ENCODE results near the gene L3MBTL3. TPM values are rescaled to one million over a fixed set of nuclear protein-coding genes. Genes with fewer than 3 reads are reported as not detected.
A peak's percentile ranks its signal among the peaks of the same experiment; 100 is the strongest.

L3MBTL3 gene
- total RNA-seq, 1 experiment from 2014 or later: 1.7 TPM

DNA sequence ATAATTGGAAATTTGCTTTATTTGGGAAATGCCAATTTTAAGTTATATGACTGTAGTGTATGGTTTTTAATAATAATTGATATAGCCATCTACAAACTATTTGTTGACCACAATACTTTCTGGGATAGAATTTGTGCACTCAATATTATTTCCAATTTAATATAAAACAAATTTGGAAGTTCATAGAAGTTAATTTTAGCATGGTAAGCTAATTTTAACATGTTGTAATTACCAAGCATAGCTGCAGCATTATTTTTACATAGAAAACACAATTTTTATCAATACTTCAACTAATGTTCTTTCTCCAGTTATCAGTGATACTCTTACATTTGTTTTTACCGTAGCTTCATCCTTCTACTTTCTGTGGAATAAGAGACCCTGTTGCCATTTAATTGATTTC is 100.8 kb downstream of the L3MBTL3 start:
- no peak for DNase-seq
- H3K27me3 ChIP-seq (ENCODE audit: low read length): no peaks in the 10 kb centered on the region
- peaks cover 57% of the 10 kb centered on the region for H3K4me1 ChIP-seq (ENCODE audit: low read length)
- no peaks in the 10 kb centered on the region for H3K9me3 ChIP-seq (ENCODE audit: low read length)
- no peak overlapping the region for H3K9ac ChIP-seq (ENCODE audit: low read length)
- no peak overlapping the region for H2AFZ ChIP-seq (ENCODE audit: low read length)
- no peaks in the 10 kb centered on the region for H3K79me2 ChIP-seq (ENCODE audit: low read length)
- no peaks in the 10 kb centered on the region for H4K20me1 ChIP-seq (ENCODE audit: insufficient read depth, low read depth, low read length)
- no peak overlapping the region for H3K4me2 ChIP-seq (ENCODE audit: low read depth, low read length, poor library complexity, severe bottlenecking)
- no peaks in the 10 kb centered on the region for H3K36me3 ChIP-seq (ENCODE audit: insufficient read depth, low read length)
- H3K9me2 ChIP-seq (replicated peaks; ENCODE audit: insufficient read depth, low read length): no peaks in the 10 kb centered on the region
- H3K4me3 ChIP-seq (ENCODE audit: low read length): no peak overlapping the region
- peak overlapping the region; percentile 78; the same call in 1 of the 2 replicates for H3K27ac ChIP-seq (ENCODE audit: low read length)

GRCh38 chr6:130120731-130121130 is 102.3 kb downstream of the L3MBTL3 start:
- no peaks in the 10 kb centered on the region for H4K20me1 ChIP-seq (ENCODE audit: insufficient read depth, low read depth, low read length)
- no peaks in the 10 kb centered on the region for H3K27me3 ChIP-seq (ENCODE audit: low read length)
- H3K9ac ChIP-seq (ENCODE audit: low read length): no peak overlapping the region
- H3K9me3 ChIP-seq (ENCODE audit: low read length): no peaks in the 10 kb centered on the region
- no peak for DNase-seq
- no peak overlapping the region for H3K4me3 ChIP-seq (ENCODE audit: low read length)
- H3K4me2 ChIP-seq (ENCODE audit: low read depth, low read length, poor library complexity, severe bottlenecking): no peak overlapping the region
- H3K36me3 ChIP-seq (ENCODE audit: insufficient read depth, low read length): no peaks in the 10 kb centered on the region
- H3K27ac ChIP-seq (ENCODE audit: low read length): 0 out of 2 replicates have a peak overlapping the region, but pooled peaks have one; percentile 4
- H3K9me2 ChIP-seq (replicated peaks; ENCODE audit: insufficient read depth, low read length): no peaks in the 10 kb centered on the region
- H2AFZ ChIP-seq (ENCODE audit: low read length): no peak overlapping the region
- peaks cover 41% of the 10 kb centered on the region for H3K4me1 ChIP-seq (ENCODE audit: low read length)
- H3K79me2 ChIP-seq (ENCODE audit: low read length): no peaks in the 10 kb centered on the region

- no peaks in the 10 kb centered on the region for H3K79me2 ChIP-seq (ENCODE audit: low read length)
- peaks cover 32% of the 10 kb centered on the region for H3K4me1 ChIP-seq (ENCODE audit: low read length)
- no peak for DNase-seq
- H3K9ac ChIP-seq (ENCODE audit: low read length): no peak overlapping the region
- no peak overlapping the region for H3K27ac ChIP-seq (ENCODE audit: low read length)
- H3K4me2 ChIP-seq (ENCODE audit: low read depth, low read length, poor library complexity, severe bottlenecking): no peak overlapping the region
- H3K9me3 ChIP-seq (ENCODE audit: low read length): no peaks in the 10 kb centered on the region
- no peak overlapping the region for H2AFZ ChIP-seq (ENCODE audit: low read length)
- no peaks in the 10 kb centered on the region for H3K36me3 ChIP-seq (ENCODE audit: insufficient read depth, low read length)
- no peak overlapping the region for H3K4me3 ChIP-seq (ENCODE audit: low read length)
- no peaks in the 10 kb centered on the region for H4K20me1 ChIP-seq (ENCODE audit: insufficient read depth, low read depth, low read length)
- H3K27me3 ChIP-seq (ENCODE audit: low read length): no peaks in the 10 kb centered on the region
- H3K9me2 ChIP-seq (replicated peaks; ENCODE audit: insufficient read depth, low read length): no peaks in the 10 kb centered on the region
Observed at GRCh38 chr6:130122243-130122642, 103.9 kb downstream of the L3MBTL3 start.

GRCh38 chr6:130127195-130127594 is 108.8 kb downstream of the L3MBTL3 start:
- 0 out of 2 replicates have a peak, but pooled peaks cover 2% of the 10 kb centered on the region for H3K4me1 ChIP-seq (ENCODE audit: low read length)
- no peak overlapping the region for H3K9ac ChIP-seq (ENCODE audit: low read length)
- no peak overlapping the region for H2AFZ ChIP-seq (ENCODE audit: low read length)
- H3K27ac ChIP-seq (ENCODE audit: low read length): no peak overlapping the region
- no peaks in the 10 kb centered on the region for H3K9me2 ChIP-seq (replicated peaks; ENCODE audit: insufficient read depth, low read length)
- no peaks in the 10 kb centered on the region for H3K9me3 ChIP-seq (ENCODE audit: low read length)
- H3K36me3 ChIP-seq (ENCODE audit: insufficient read depth, low read length): no peaks in the 10 kb centered on the region
- no peaks in the 10 kb centered on the region for H3K79me2 ChIP-seq (ENCODE audit: low read length)
- no peaks in the 10 kb centered on the region for H3K27me3 ChIP-seq (ENCODE audit: low read length)
- H4K20me1 ChIP-seq (ENCODE audit: insufficient read depth, low read depth, low read length): no peaks in the 10 kb centered on the region
- H3K4me3 ChIP-seq (ENCODE audit: low read length): no peak overlapping the region
- no peak overlapping the region for H3K4me2 ChIP-seq (ENCODE audit: low read depth, low read length, poor library complexity, severe bottlenecking)
- DNase-seq: no peak

- Histone ChIP-seq H3K9me2 (replicated peaks; ENCODE audit: insufficient read depth, low read length) (no peaks in the 10 kb centered on the region), H4K20me1 (ENCODE audit: insufficient read depth, low read depth, low read length) (no peaks in the 10 kb centered on the region), H3K9ac (ENCODE audit: low read length) (no peak overlapping the region), H3K36me3 (ENCODE audit: insufficient read depth, low read length) (no peaks in the 10 kb centered on the region), H3K9me3 (ENCODE audit: low read length) (no peaks in the 10 kb centered on the region), H2AFZ (ENCODE audit: low read length) (no peak overlapping the region), H3K4me3 (ENCODE audit: low read length) (no peak overlapping the region), H3K79me2 (ENCODE audit: low read length) (no peaks in the 10 kb centered on the region), H3K27ac (ENCODE audit: low read length) (no peak overlapping the region), H3K4me2 (ENCODE audit: low read depth, low read length, poor library complexity, severe bottlenecking) (no peak overlapping the region), H3K4me1 (ENCODE audit: low read length) (no peaks in the 10 kb centered on the region), H3K27me3 (ENCODE audit: low read length) (no peaks in the 10 kb centered on the region)
- no peak for DNase-seq
Observed at GRCh38 chr6:130128326-130128725, 109.9 kb downstream of the L3MBTL3 start.

GRCh38 chr6:130129762-130130246 is 111.4 kb downstream of the L3MBTL3 start:
- H3K9ac ChIP-seq (ENCODE audit: low read length): no peak overlapping the region

GRCh38 chr6:130132286-130132701 is 113.9 kb downstream of the L3MBTL3 start:
- H3K79me2 ChIP-seq (ENCODE audit: low read length): no peaks in the 10 kb centered on the region
- H3K4me2 ChIP-seq (ENCODE audit: low read depth, low read length, poor library complexity, severe bottlenecking): no peak overlapping the region
- no peak for DNase-seq
- no peaks in the 10 kb centered on the region for H3K9me2 ChIP-seq (replicated peaks; ENCODE audit: insufficient read depth, low read length)
- H3K9ac ChIP-seq (ENCODE audit: low read length): no peak overlapping the region
- H2AFZ ChIP-seq (ENCODE audit: low read length): no peak overlapping the region
- no peaks in the 10 kb centered on the region for H3K4me1 ChIP-seq (ENCODE audit: low read length)
- H3K9me3 ChIP-seq (ENCODE audit: low read length): no peaks in the 10 kb centered on the region
- no peaks in the 10 kb centered on the region for H3K27me3 ChIP-seq (ENCODE audit: low read length)
- no peaks in the 10 kb centered on the region for H3K36me3 ChIP-seq (ENCODE audit: insufficient read depth, low read length)
- H4K20me1 ChIP-seq (ENCODE audit: insufficient read depth, low read depth, low read length): no peaks in the 10 kb centered on the region
- no peak overlapping the region for H3K27ac ChIP-seq (ENCODE audit: low read length)
- no peak overlapping the region for H3K4me3 ChIP-seq (ENCODE audit: low read length)

More at GRCh38 chr6:130129762-130130246, 111.4 kb downstream of the L3MBTL3 start:
- Histone ChIP-seq H3K4me2 (ENCODE audit: low read depth, low read length, poor library complexity, severe bottlenecking) (no peak overlapping the region), H3K27ac (ENCODE audit: low read length) (no peak overlapping the region), H2AFZ (ENCODE audit: low read length) (no peak overlapping the region), H3K79me2 (ENCODE audit: low read length) (no peaks in the 10 kb centered on the region), H3K4me3 (ENCODE audit: low read length) (no peak overlapping the region), H3K9me2 (replicated peaks; ENCODE audit: insufficient read depth, low read length) (no peaks in the 10 kb centered on the region), H3K9me3 (ENCODE audit: low read length) (no peaks in the 10 kb centered on the region), H3K4me1 (ENCODE audit: low read length) (no peaks in the 10 kb centered on the region), H3K27me3 (ENCODE audit: low read length) (no peaks in the 10 kb centered on the region), H3K36me3 (ENCODE audit: insufficient read depth, low read length) (no peaks in the 10 kb centered on the region), H4K20me1 (ENCODE audit: insufficient read depth, low read depth, low read length) (no peaks in the 10 kb centered on the region)
- DNase-seq: no peak

- Histone ChIP-seq H3K4me1 (ENCODE audit: low read length) (no peaks in the 10 kb centered on the region), H3K79me2 (ENCODE audit: low read length) (no peaks in the 10 kb centered on the region), H2AFZ (ENCODE audit: low read length) (no peak overlapping the region), H4K20me1 (ENCODE audit: insufficient read depth, low read depth, low read length) (no peaks in the 10 kb centered on the region), H3K4me2 (ENCODE audit: low read depth, low read length, poor library complexity, severe bottlenecking) (no peak overlapping the region), H3K9me2 (replicated peaks; ENCODE audit: insufficient read depth, low read length) (no peaks in the 10 kb centered on the region), H3K9me3 (ENCODE audit: low read length) (no peaks in the 10 kb centered on the region), H3K36me3 (ENCODE audit: insufficient read depth, low read length) (no peaks in the 10 kb centered on the region), H3K27me3 (ENCODE audit: low read length) (no peaks in the 10 kb centered on the region), H3K27ac (ENCODE audit: low read length) (no peak overlapping the region), H3K4me3 (ENCODE audit: low read length) (no peak overlapping the region), H3K9ac (ENCODE audit: low read length) (no peak overlapping the region)
- DNase-seq: no peak
Observed at GRCh38 chr6:130134582-130134981, 116.2 kb downstream of the L3MBTL3 start.

GRCh38 chr6:130136798-130137197 is 118.4 kb downstream of the L3MBTL3 start:
- no peaks in the 10 kb centered on the region for H3K9me3 ChIP-seq (ENCODE audit: low read length)
- no peaks in the 10 kb centered on the region for H3K79me2 ChIP-seq (ENCODE audit: low read length)
- no peak for DNase-seq
- no peak overlapping the region for H3K9ac ChIP-seq (ENCODE audit: low read length)
- H3K27me3 ChIP-seq (ENCODE audit: low read length): no peaks in the 10 kb centered on the region
- no peak overlapping the region for H3K4me2 ChIP-seq (ENCODE audit: low read depth, low read length, poor library complexity, severe bottlenecking)
- H3K4me1 ChIP-seq (ENCODE audit: low read length): no peaks in the 10 kb centered on the region
- H2AFZ ChIP-seq (ENCODE audit: low read length): no peak overlapping the region
- H3K9me2 ChIP-seq (replicated peaks; ENCODE audit: insufficient read depth, low read length): no peaks in the 10 kb centered on the region
- no peaks in the 10 kb centered on the region for H3K36me3 ChIP-seq (ENCODE audit: insufficient read depth, low read length)
- no peaks in the 10 kb centered on the region for H4K20me1 ChIP-seq (ENCODE audit: insufficient read depth, low read depth, low read length)
- no peak overlapping the region for H3K4me3 ChIP-seq (ENCODE audit: low read length)
- no peak overlapping the region for H3K27ac ChIP-seq (ENCODE audit: low read length)

Data from Karpas-422 (cell line).